H9 (cell line): ENCODE data around the gene FBXO42. TPM values are rescaled to one million over a fixed set of nuclear protein-coding genes. Genes with fewer than 3 reads are reported as not detected.

ENCODE experiments used
- DNase-seq: peaks from one replicate; pipeline ENCODE4 v3.0.0-alpha.2; 2017
- H2AFZ ChIP-seq: one replicate; pipeline ENCODE4 v1.6.1; 2013; ENCODE audit warnings: mild to moderate bottlenecking, low read length, control low read depth, moderate library complexity
- H2AK5ac ChIP-seq: 2 replicates; pipeline ENCODE4 v1.6.1; 2013; ENCODE audit warnings: low read length, control low read depth, mixed read lengths; ENCODE audit not compliant: insufficient read length
- H2BK120ac ChIP-seq: one replicate; pipeline ENCODE4 v1.6.1; 2013; ENCODE audit warnings: low read depth, mild to moderate bottlenecking, low read length, control low read depth, inconsistent platforms; ENCODE audit not compliant: poor library complexity, severe bottlenecking
- H2BK12ac ChIP-seq: 2 replicates; pipeline ENCODE4 v1.6.1; 2013; ENCODE audit warnings: low read length, control low read depth, mixed read lengths, low read depth; ENCODE audit not compliant: insufficient read length
- H2BK15ac ChIP-seq: 2 replicates; pipeline ENCODE4 v1.6.1; 2013; ENCODE audit warnings: low read depth, low read length, control low read depth
- H2BK20ac ChIP-seq: one replicate; pipeline ENCODE4 v1.6.1; 2013; ENCODE audit warnings: low read depth, mild to moderate bottlenecking, low read length, control low read depth, inconsistent platforms; ENCODE audit not compliant: poor library complexity, severe bottlenecking
- H2BK5ac ChIP-seq: 2 replicates; pipeline ENCODE4 v1.6.1; 2013; ENCODE audit warnings: low read length, control low read depth, mixed read lengths; ENCODE audit not compliant: insufficient read length
- H3K14ac ChIP-seq: 2 replicates; pipeline ENCODE4 v1.6.1; 2013; ENCODE audit warnings: low read length, control low read depth; ENCODE audit not compliant: insufficient read depth
- H3K18ac ChIP-seq: 2 replicates; pipeline ENCODE4 v1.6.1; 2013; ENCODE audit warnings: low read depth, mild to moderate bottlenecking, mixed read lengths, low read length, control low read depth; ENCODE audit not compliant: insufficient read length
- H3K23ac ChIP-seq: 2 replicates; pipeline ENCODE4 v1.6.1; 2013; ENCODE audit warnings: low read length, control low read depth, mixed read lengths, low read depth; ENCODE audit not compliant: insufficient read length
- H3K23me2 ChIP-seq: 2 replicates; pipeline ENCODE4 v1.6.1; 2013; ENCODE audit warnings: low read depth, mild to moderate bottlenecking, mixed read lengths, low read length, control low read depth; ENCODE audit not compliant: insufficient read length, poor library complexity, severe bottlenecking
- H3K27ac ChIP-seq: 2 replicates; pipeline ENCODE4 v1.5.1; 2013; ENCODE audit warnings: low read length, control low read depth, mixed read lengths, low read depth; ENCODE audit not compliant: insufficient read length
- H3K27me3 ChIP-seq: 2 replicates; pipeline ENCODE4 v1.6.1; 2013; ENCODE audit warnings: low read length, control low read depth, inconsistent platforms; ENCODE audit not compliant: insufficient read depth
- H3K4ac ChIP-seq: 2 replicates; pipeline ENCODE4 v1.6.1; 2013; ENCODE audit warnings: low read depth, mild to moderate bottlenecking, control low read depth, inconsistent platforms, low read length, moderate library complexity
- H3K4me1 ChIP-seq: 2 replicates; pipeline ENCODE4 v1.6.1; 2013; ENCODE audit warnings: low read length, control low read depth, inconsistent platforms; ENCODE audit not compliant: insufficient read depth
- H3K4me2 ChIP-seq: 2 replicates; pipeline ENCODE4 v1.6.1; 2013; ENCODE audit warnings: low read length, control low read depth, mixed read lengths; ENCODE audit not compliant: insufficient read length, insufficient read depth
- H3K56ac ChIP-seq: 2 replicates; pipeline ENCODE4 v1.6.1; 2013; ENCODE audit warnings: low read depth, mild to moderate bottlenecking, mixed read lengths, low read length, control low read depth; ENCODE audit not compliant: insufficient read length
- H3K79me1 ChIP-seq: 2 replicates; pipeline ENCODE4 v1.6.1; 2013; ENCODE audit warnings: low read depth, mild to moderate bottlenecking, moderate library complexity, low read length, control low read depth, inconsistent platforms; ENCODE audit not compliant: insufficient read depth, poor library complexity, severe bottlenecking
- H3K79me2 ChIP-seq: 2 replicates; pipeline ENCODE4 v1.6.1; 2013; ENCODE audit warnings: low read length, control low read depth, inconsistent platforms; ENCODE audit not compliant: insufficient read depth
- H3K9ac ChIP-seq: 2 replicates; pipeline ENCODE4 v1.6.1; 2013; ENCODE audit warnings: low read length, control low read depth, mixed read lengths; ENCODE audit not compliant: insufficient read length; ENCODE audit errors: extremely low read depth
- H3K9me3 ChIP-seq: one replicate; pipeline ENCODE4 v1.6.1; 2013; ENCODE audit warnings: low read depth, low read length, inconsistent platforms; ENCODE audit not compliant: control insufficient read depth
- H3T11ph ChIP-seq: one replicate; pipeline ENCODE4 v1.6.1; 2013; ENCODE audit warnings: mild to moderate bottlenecking, low read length, control low read depth, inconsistent platforms
- H4K20me1 ChIP-seq: one replicate; pipeline ENCODE4 v1.6.1; 2013; ENCODE audit not compliant: control insufficient read depth, insufficient read length, insufficient read depth
- H4K5ac ChIP-seq: 2 replicates; pipeline ENCODE4 v1.6.1; 2013; ENCODE audit warnings: low read depth, mild to moderate bottlenecking, mixed read lengths, low read length, control low read depth; ENCODE audit not compliant: insufficient read length
- H4K8ac ChIP-seq: replicated peaks from 2 replicates; pipeline ENCODE4 v1.6.1; 2013; ENCODE audit warnings: low read length, control low read depth, mixed read lengths, low read depth; ENCODE audit not compliant: insufficient read length
- H4K91ac ChIP-seq: 2 replicates; pipeline ENCODE4 v1.6.1; 2013; ENCODE audit warnings: low read depth, mild to moderate bottlenecking, moderate library complexity, mixed read lengths, low read length, control low read depth; ENCODE audit not compliant: insufficient read length
- H3K27ac Mint-ChIP-seq, 3 experiments: 2 replicates in 2 of 3; 3 replicates in 1 of 3; pipeline ENCODE4 v1.8.0; 2020 to 2021; ENCODE audit warnings: mixed read lengths in 3 of 3, mild to moderate bottlenecking in 1 of 3, moderate library complexity in 1 of 3
- H3K27me3 Mint-ChIP-seq: 2 replicates; pipeline ENCODE4 v1.8.0; 2021; ENCODE audit warnings: low read depth, mild to moderate bottlenecking, moderate library complexity, mixed read lengths
- H3K36me3 Mint-ChIP-seq, 3 experiments: 2 replicates in 2 of 3; 3 replicates in 1 of 3; pipeline ENCODE4 v1.8.0; 2020 to 2021; ENCODE audit warnings: low read depth in 3 of 3, mixed read lengths in 3 of 3; ENCODE audit not compliant: insufficient read depth in 1 of 3
- H3K4me1 Mint-ChIP-seq, 2 experiments: 2 replicates each; pipeline ENCODE4 v1.8.0; 2020; ENCODE audit warnings: mixed read lengths in 2 of 2
- H3K4me3 Mint-ChIP-seq, 2 experiments: 2 replicates in 1 of 2; 3 replicates in 1 of 2; pipeline ENCODE4 v1.8.0; 2020 to 2021; ENCODE audit warnings: mild to moderate bottlenecking in 2 of 2, mixed read lengths in 2 of 2, moderate library complexity in 1 of 2
- H3K9me3 Mint-ChIP-seq, 2 experiments: 2 replicates in 1 of 2; 3 replicates in 1 of 2; pipeline ENCODE4 v1.8.0; 2020; ENCODE audit warnings: mild to moderate bottlenecking in 2 of 2, mixed read lengths in 2 of 2, moderate library complexity in 1 of 2
- WGBS: extraction: QIAGEN DNeasy Blood & Tissue Kit; methylation state at CpG from one replicate; pipeline ENCODE4 v1.1.7; 2013; ENCODE audit warnings: missing lambda C conversion rate, low lambda C conversion rate, mixed read lengths; ENCODE audit not compliant: insufficient read length; ENCODE audit errors: extremely low coverage; 5-methylcytosine and 5-hydroxymethylcytosine counted together
- total RNA-seq: library from RNA; stranded (reverse); gene quantifications from 2 replicates; pipeline ENCODE4 v1.2.1, GENCODE V29; 2021
- TF ChIP-seq, protein P1 (sequence below): fragments of 200-600 bp; sonication (generic); conservative IDR thresholded peaks from 3 replicates; pipeline ENCODE4 v1.8.0; 2021; ENCODE audit warnings: antibody characterized with exemption, mild to moderate bottlenecking

Gene FBXO42
- total RNA-seq, 1 experiment from 2014 or later, result 17.4 TPM

DNA sequence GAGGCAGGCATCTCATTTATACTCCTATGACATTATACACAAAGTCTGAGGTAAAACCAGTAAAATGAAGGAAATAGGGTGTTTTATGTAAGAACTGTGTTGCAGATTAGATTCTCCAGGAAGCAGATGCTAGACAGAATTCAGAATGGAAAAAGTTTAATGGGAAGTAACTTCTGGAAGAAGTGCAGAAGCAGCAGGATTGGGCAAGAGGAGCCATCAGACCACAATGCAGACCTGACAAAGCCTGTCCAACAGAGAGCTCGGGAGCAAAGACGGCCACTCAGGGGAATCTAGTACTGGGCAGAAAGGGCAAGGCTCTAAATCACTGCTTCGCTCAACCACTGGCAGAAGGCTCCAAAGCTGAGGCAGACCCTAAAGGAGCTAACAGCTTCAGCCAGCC lies 33.7 kb downstream of the FBXO42 start:
- H3K9ac ChIP-seq, result no peak overlapping the region
- H3K4me2 ChIP-seq, result no peak overlapping the region
- no peak overlapping the region for H3K4me3 Mint-ChIP-seq
- H3K79me2 ChIP-seq, result no peaks in the 10 kb centered on the region; the same call in 1 of the 2 replicates
- H3K23ac ChIP-seq, result no peak overlapping the region
- no peak overlapping the region for H4K91ac ChIP-seq
- no peak overlapping the region for H3K27ac Mint-ChIP-seq
- H3K27me3 Mint-ChIP-seq, result no peaks in the 10 kb centered on the region
- H2AFZ ChIP-seq, result no peak overlapping the region
- peaks cover 2 to 20% (median 17%) of the 10 kb centered on the region in 3 experiments; a peak in 6 of 7 replicates for H3K36me3 Mint-ChIP-seq
- H2BK20ac ChIP-seq, result no peak overlapping the region
- no peaks in the 10 kb centered on the region for H3K4me1 ChIP-seq
- H3K9me3 Mint-ChIP-seq, result no peaks in the 10 kb centered on the region
- H3K23me2 ChIP-seq, result no peaks in the 10 kb centered on the region
- TF ChIP-seq, protein P1, sequence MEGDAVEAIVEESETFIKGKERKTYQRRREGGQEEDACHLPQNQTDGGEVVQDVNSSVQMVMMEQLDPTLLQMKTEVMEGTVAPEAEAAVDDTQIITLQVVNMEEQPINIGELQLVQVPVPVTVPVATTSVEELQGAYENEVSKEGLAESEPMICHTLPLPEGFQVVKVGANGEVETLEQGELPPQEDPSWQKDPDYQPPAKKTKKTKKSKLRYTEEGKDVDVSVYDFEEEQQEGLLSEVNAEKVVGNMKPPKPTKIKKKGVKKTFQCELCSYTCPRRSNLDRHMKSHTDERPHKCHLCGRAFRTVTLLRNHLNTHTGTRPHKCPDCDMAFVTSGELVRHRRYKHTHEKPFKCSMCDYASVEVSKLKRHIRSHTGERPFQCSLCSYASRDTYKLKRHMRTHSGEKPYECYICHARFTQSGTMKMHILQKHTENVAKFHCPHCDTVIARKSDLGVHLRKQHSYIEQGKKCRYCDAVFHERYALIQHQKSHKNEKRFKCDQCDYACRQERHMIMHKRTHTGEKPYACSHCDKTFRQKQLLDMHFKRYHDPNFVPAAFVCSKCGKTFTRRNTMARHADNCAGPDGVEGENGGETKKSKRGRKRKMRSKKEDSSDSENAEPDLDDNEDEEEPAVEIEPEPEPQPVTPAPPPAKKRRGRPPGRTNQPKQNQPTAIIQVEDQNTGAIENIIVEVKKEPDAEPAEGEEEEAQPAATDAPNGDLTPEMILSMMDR, result no peak
- H2BK15ac ChIP-seq, result no peak overlapping the region
- no peak overlapping the region for H3K4ac ChIP-seq
- H3K56ac ChIP-seq, result no peak overlapping the region
- no peak overlapping the region for H2BK12ac ChIP-seq
- no peak overlapping the region for H3K27ac ChIP-seq
- no peak overlapping the region for H3K18ac ChIP-seq
- H2BK5ac ChIP-seq, result no peak overlapping the region
- no peak overlapping the region for H2BK120ac ChIP-seq
- H3K14ac ChIP-seq, result no peak overlapping the region
- no peak for DNase-seq
- H3K4me1 Mint-ChIP-seq, result peaks cover 0 to 5% of the 10 kb centered on the region in 2 experiments; a peak in 1 of 4 replicates
- WGBS, result no CpG with 5 or more reads among the region's 3 CpGs
- peaks cover 10% of the 10 kb centered on the region for H3K79me1 ChIP-seq
- H4K5ac ChIP-seq, result no peak overlapping the region
- no peaks in the 10 kb centered on the region for H4K20me1 ChIP-seq
- H3K9me3 ChIP-seq, result no peaks in the 10 kb centered on the region
- no peak overlapping the region for H2AK5ac ChIP-seq
- H3T11ph ChIP-seq, result no peak overlapping the region
- no peaks in the 10 kb centered on the region for H3K27me3 ChIP-seq
- no peak overlapping the region for H4K8ac ChIP-seq
